Measurements from ENCODE around the gene CLP1.

The CLP1 gene

DNA sequence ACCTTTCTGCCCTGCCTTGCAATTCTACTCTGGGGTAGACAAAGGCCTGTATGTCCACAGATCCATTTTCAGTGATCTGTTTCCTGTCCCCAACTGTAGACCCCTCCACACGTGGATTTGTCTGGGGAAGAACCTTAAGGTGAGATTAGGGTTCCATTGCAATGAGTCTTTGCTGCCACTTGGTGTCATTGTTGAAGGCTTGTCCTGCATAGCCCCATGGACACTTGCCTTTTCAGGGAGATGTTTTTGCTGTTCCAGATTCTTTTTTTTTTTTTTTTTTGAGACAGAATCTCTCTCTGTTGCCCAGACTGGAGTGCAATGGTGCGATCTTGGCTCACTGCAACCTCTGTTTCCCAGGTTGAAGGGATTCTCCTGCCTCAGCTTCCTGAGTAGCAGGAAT lies 38.2 kb upstream of the CLP1 start:
- ChIA-PET POLR2A (interaction anchor here (0.7 kb wide), 1 partner anchor 59 kb away, joined by 3 read pairs; no protein-coding TSS in a partner anchor), CTCF (no interaction called here)
- DNase-seq (ENCODE audit: extremely low spot score) = no peak
- TF ChIP-seq, protein P1, sequence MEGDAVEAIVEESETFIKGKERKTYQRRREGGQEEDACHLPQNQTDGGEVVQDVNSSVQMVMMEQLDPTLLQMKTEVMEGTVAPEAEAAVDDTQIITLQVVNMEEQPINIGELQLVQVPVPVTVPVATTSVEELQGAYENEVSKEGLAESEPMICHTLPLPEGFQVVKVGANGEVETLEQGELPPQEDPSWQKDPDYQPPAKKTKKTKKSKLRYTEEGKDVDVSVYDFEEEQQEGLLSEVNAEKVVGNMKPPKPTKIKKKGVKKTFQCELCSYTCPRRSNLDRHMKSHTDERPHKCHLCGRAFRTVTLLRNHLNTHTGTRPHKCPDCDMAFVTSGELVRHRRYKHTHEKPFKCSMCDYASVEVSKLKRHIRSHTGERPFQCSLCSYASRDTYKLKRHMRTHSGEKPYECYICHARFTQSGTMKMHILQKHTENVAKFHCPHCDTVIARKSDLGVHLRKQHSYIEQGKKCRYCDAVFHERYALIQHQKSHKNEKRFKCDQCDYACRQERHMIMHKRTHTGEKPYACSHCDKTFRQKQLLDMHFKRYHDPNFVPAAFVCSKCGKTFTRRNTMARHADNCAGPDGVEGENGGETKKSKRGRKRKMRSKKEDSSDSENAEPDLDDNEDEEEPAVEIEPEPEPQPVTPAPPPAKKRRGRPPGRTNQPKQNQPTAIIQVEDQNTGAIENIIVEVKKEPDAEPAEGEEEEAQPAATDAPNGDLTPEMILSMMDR (IDR thresholded peaks at IDR 0.05; ENCODE audit: control extremely low read depth, extremely low read depth, low read depth, missing control alignments) = no peak

DNA sequence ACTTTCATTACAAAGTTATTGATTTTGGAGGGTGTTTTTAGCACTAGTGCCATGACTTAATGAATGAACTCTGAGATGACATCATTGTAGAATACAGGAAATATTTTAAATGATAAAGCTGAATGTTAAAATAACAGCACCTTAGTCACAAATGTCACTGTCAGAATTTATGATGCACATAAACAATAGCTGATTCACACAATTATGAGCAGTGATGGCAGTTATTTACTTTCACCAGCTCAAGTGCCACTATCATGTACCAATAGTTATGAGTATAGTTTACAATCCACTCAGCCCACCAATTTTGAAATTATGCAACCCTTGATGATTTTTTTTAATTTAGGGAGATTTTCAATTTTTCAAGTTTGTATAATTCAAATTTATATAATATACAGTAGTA lies 37.1 kb upstream of the CLP1 start:
- ChIA-PET CTCF (interaction anchor here (0.8 to 1.3 kb wide), 2 partner anchors 12 to 21 kb away, joined by 3 read pairs; no protein-coding TSS in a partner anchor), POLR2A (no interaction called here)
- no peak for DNase-seq (ENCODE audit: extremely low spot score)
- TF ChIP-seq, protein P1 (IDR thresholded peaks at IDR 0.05; ENCODE audit: control extremely low read depth, extremely low read depth, low read depth, missing control alignments) = no peak

DNA sequence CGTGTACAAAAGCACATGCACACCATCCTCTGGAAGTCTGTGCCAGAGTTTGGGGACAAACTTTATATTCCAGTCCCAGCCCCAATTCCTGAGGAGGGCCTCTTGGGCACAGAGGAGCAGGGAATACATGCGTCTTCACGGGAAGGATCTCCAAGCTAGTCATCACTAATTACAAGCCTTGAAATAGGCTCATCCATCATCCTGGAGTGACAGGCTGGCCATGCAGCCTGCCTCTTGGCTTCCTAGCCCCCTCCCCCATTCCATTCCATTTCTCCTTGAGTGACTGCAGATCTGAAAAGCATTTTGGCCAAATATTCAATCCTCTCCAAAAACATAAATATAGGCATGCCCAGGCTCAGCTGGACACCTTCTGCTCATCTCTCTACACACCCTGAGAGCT lies 35.3 kb upstream of the CLP1 start:
- ChIA-PET CTCF (interaction anchor here (1.3 to 2.0 kb wide), 4 partner anchors 12 to 54 kb away, joined by 3 to 7 read pairs (median 4); partner anchors contain the start of gene UBE2L6), POLR2A (no interaction called here)
- no peak for DNase-seq (ENCODE audit: extremely low spot score)
- TF ChIP-seq, protein P1 (IDR thresholded peaks at IDR 0.05; ENCODE audit: control extremely low read depth, extremely low read depth, low read depth, missing control alignments) = no peak

DNA sequence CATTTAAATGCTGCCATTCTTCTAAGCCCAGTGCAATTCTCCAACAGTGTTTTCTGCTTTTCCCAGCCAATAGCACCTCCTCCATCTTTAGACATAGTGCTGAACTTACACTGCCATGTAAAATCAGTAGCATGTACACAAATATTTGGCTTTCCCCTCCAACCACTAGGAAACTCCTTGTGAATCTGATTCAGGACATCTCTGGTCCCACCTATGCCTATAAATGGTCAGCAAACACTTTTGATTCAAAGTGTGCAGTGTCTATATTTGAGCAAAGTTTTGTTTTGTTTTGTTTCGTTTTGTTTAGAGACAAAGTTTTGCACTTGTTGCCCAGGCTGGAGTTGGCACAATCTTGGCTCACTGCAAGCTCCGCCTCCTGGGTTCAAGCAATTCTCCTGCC lies 32.7 kb upstream of the CLP1 start:
- TF ChIP-seq, protein P1 (IDR thresholded peaks at IDR 0.05; ENCODE audit: control extremely low read depth, extremely low read depth, low read depth, missing control alignments) = no peak
- POLR2A ChIA-PET = no interaction called here
- CTCF ChIA-PET = interaction anchor here (1.4 to 4.0 kb wide), 3 partner anchors 16 to 57 kb away, joined by 7 to 12 read pairs (median 8); partner anchors contain the start of gene UBE2L6
- no peak for DNase-seq (ENCODE audit: extremely low spot score)

GRCh38 chr11:57626895-57627294 lies 30.7 kb upstream of the CLP1 start:
- TF ChIP-seq, protein P1 (IDR thresholded peaks at IDR 0.05; ENCODE audit: control extremely low read depth, extremely low read depth, low read depth, missing control alignments) = no peak
- DNase-seq (ENCODE audit: extremely low spot score) = no peak
- ChIA-PET CTCF (interaction anchor here (1.3 to 4.0 kb wide), 3 partner anchors 12 to 18 kb away, joined by 3 to 12 read pairs (median 8); no protein-coding TSS in a partner anchor), POLR2A (no interaction called here)

DNA sequence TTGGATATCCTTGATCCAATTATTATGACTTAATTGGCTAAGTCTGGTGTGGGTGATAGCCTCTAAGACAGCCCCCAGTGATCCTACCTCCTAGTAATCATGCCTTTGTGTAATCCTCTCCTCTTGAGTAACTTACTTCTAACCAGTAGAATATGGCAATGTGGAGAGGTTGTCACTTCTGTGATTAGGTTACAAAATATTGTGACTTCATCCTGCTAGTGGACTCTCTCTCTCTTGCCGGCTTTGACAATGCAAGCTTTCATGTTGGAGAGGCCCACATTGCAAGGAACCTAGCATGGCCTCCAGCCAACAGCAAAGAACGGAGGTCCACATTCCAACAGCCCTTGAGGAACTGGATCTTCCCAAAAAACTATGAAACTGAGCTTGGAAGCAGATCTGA lies 27.4 kb upstream of the CLP1 start:
- POLR2A ChIA-PET = no interaction called here
- CTCF ChIA-PET = interaction anchor here (1.8 to 3.5 kb wide), 4 partner anchors 10 to 136 kb away, joined by 6 to 20 read pairs (median 8); no protein-coding TSS in a partner anchor
- TF ChIP-seq, protein P1 (IDR thresholded peaks at IDR 0.05; ENCODE audit: control extremely low read depth, extremely low read depth, low read depth, missing control alignments) = no peak
- DNase-seq (ENCODE audit: extremely low spot score) = no peak

Measured in GM10248 (cell line).